LNCaP clone FGC (cell line): ENCODE results near the gene STIP1.
"Not testable (repeated sequence)": the region's sequence is repeated elsewhere in the genome, so short reads cannot be mapped to it uniquely, and the experiment has no call there.

Experiments used
- DNase-seq: peaks from one replicate; pipeline ENCODE4 v3.0.0-alpha.2; 2011; ENCODE audit warnings: low read depth
- H3K4me3 ChIP-seq: 2 replicates; pipeline ENCODE4 v1.5.1; 2011; ENCODE audit warnings: mild to moderate bottlenecking, low read depth, low read length, control low read depth
- TF ChIP-seq, protein P1 (sequence below): IDR thresholded peaks from 2 replicates; pipeline ENCODE4 v1.5.1; 2012; ENCODE audit warnings: mild to moderate bottlenecking; ENCODE audit not compliant: control insufficient read depth, insufficient read depth; ENCODE audit errors: extremely low read depth

Gene STIP1

DNA sequence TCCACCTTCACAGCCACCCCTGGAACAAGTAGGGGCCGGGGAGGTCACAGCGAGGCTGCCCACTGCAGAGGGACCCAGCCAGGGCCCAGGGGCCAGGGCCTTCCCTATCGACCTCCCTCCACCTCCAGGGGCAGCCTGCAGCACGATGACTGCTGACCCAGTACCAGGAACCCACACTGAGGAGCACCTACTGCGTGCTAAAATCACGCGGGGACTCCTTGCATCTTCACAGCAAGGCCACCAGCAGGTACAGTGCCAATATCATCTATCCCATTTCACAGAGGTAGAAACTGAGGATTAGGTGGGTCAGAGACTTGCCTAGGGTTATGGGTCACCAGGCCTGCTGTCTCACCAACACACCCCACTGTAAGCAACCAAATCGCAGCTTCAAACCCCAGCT is 34.6 kb upstream of the STIP1 start:
- no peak for DNase-seq
- H3K4me3 ChIP-seq = no peak overlapping the region
- TF ChIP-seq, protein P1, sequence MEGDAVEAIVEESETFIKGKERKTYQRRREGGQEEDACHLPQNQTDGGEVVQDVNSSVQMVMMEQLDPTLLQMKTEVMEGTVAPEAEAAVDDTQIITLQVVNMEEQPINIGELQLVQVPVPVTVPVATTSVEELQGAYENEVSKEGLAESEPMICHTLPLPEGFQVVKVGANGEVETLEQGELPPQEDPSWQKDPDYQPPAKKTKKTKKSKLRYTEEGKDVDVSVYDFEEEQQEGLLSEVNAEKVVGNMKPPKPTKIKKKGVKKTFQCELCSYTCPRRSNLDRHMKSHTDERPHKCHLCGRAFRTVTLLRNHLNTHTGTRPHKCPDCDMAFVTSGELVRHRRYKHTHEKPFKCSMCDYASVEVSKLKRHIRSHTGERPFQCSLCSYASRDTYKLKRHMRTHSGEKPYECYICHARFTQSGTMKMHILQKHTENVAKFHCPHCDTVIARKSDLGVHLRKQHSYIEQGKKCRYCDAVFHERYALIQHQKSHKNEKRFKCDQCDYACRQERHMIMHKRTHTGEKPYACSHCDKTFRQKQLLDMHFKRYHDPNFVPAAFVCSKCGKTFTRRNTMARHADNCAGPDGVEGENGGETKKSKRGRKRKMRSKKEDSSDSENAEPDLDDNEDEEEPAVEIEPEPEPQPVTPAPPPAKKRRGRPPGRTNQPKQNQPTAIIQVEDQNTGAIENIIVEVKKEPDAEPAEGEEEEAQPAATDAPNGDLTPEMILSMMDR = no peak

DNA sequence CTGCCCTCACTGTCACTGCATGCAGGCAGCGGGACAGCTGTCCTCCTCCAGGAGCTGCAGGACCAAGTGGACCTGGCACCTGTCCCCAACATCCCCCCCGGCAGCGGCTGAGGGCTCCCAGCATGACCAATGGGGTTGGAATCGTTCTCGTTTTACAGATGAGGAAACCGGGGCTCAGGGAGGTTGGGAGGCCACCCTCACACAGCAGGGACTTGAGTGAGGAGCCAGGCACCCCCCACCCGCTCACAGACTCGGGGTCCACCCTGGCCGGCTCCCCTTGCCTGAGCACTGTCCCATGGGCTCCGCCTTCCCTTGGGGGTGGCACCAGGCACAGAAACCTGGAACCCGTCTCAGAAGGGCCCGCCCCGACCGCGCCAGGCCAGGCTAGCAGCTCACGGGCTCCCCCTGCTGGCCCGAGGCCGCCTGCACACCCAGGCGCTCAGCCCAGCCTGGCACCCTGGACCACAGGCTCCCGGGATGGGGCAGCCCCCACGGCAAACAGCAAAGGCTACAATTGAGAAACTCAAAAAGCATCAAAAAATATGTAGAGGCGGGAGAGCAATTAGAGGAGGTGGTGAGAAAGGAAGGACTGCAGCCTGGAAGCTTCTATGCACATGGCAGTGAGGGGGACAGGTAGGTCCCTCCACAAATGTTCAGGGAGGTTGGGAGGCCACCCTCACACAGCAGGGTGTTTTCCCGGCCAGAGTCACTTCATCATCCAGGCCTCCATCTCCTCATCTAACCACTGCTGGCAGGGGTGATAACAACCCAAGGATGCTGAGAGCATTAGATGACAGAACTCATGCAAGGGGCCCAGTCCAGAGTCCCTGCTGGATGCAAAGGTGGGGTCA is 32.9 kb upstream of the STIP1 start:
- TF ChIP-seq, protein P1 = peak; percentile 97
- no peak overlapping the region for H3K4me3 ChIP-seq
- no peak for DNase-seq

DNA sequence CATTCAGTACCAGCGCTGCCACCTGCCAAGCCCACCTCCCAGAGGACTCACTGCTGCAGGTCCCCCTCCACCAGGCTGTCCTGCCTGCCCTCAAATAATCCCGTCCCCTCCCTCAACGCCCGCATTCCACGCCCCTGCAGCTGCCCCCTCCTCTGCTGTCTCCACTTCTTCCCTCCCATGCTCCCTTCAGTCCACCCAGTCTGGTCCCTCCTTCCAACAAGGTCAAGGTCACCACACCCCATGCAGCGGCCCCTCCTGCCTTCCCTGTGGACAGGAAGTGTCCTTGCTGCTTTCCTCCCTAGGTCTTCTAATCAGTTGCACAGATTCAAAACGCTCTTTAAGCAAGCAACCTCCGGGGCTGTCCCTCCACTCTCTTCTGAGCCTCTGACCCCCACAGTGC is 32.2 kb upstream of the STIP1 start:
- TF ChIP-seq, protein P1 = 0 out of 2 replicates have a peak, but pooled peaks have one; percentile 0
- DNase-seq = no peak
- no peak overlapping the region for H3K4me3 ChIP-seq

DNA sequence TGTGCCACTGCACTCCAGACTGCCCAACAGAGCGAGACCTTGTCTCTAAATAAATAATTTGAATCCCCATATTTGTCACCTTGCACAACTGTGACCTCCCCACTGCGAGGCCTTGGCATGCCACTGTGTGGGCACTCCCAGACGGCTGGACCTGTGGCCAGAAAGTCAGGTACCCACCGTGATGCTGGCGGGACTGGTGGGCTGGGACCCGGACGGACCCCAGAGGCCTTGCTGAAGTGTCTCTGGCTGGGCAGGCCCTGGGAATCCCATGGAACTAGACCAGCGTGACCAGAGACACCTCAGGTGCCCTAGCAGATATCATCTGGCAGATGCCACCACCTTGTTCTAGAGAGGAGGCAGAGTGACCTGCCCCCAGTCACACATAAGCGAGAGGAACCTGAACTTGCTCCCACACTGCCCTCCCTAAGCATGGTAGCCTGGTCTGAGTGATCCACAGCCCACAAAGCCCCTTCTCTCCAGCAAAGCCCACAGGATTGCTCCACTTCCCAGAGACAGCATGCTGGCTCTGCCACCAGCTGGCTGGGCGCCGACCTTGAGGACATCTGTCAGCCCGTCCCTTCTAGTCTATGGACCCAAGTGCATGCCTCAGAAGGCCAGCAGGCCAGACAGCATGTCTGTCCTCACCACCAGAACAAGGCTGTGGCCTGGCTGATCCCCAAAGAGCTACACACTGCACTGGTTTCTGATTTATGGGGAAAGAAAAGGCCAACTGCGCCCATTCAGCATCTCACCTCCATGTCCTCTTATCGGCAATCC is 29.5 kb upstream of the STIP1 start:
- DNase-seq = no peak
- H3K4me3 ChIP-seq = no peak overlapping the region
- TF ChIP-seq, protein P1 = no peak

DNA sequence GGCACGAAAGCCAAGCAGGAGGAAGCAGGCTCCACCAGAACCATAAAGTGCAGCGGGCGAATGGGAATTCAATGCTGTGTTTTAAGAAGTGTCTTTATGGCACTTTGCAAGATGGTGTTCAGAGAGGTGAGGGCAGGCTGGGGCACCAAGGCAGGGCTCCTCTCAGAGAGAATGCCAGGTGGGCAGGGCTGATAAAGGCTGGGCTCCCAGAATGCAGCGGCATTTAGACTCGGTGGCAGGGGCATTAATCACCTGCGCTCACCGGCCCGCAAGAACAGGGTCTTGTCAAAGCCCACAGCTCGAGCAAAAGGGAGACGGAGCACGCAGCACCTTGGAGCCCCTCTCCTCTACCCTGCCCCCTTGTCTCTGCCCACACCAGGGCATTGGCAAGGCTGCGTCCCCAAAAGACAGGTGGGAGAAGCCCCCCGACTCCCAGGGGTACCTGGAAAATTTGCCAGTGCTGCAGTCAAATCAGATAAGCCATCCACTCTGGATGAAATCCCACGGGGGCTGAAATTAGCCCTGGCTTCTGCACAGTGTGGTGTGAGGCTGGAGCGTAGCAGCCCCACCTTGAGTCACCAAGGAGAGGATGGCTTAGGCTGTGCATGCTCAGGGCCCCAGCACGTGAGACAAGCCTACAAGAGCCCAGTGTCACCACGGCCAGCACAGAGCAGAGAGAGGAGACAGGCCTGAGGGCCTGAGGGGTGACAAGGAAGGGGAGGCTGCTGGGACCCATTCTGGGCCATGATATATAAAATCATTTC is 28.2 kb upstream of the STIP1 start:
- H3K4me3 ChIP-seq = no peak overlapping the region
- TF ChIP-seq, protein P1 = no peak
- DNase-seq = no peak

DNA sequence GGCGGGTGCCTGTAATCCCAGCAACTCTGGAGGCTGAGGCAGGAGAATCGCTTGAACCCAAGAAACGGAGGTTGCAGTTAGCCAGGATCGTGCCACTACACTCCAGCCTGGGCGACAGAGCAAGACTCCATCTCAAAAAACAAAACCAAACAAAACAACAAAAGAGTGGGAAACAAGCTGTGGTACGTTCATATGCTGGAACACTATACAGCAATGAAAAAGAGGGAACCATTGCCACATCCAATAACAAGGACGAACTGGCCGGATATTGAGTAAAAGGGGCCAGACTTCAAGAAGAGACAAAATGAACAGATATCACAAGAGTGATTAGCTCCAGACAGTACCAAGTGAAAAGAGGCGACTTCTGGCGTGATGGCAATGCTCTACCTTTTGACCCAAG is 24.9 kb upstream of the STIP1 start:
- H3K4me3 ChIP-seq = no peak overlapping the region
- DNase-seq = no peak
- TF ChIP-seq, protein P1 = no peak

DNA sequence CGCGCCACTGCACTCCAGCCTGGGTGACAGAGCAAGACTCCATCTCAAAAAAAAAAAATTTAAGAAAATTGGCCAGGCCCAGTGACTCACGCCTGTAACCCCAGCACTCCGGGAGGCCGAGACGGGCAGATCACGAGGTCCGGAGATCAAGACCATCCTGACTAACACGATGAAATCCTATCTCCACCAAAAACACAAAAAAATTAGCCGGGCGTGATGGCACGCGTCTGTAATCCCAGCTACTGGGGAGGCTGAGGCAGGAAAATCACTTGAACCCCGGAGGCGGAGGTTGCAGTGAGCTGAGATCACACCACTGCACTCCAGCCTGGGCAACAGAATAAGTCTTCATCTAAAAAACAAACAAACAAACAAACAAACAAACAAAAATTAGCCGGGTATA is 23.2 kb upstream of the STIP1 start:
- not testable (repeated sequence) for DNase-seq, H3K4me3 ChIP-seq
